ENCODE results near the gene SUSD4. TPM values are rescaled to one million over a fixed set of nuclear protein-coding genes. Genes with fewer than 3 reads are reported as not detected.

The SUSD4 gene
- total RNA-seq, 4 donors from 2014 or later = 1.1 to 3.3 (median 1.8) TPM

GRCh38 chr1:223308136-223308535 lies 55.8 kb downstream of the SUSD4 start:
- H3K4me3 ChIP-seq = no peak overlapping the region
- no peaks in the 10 kb centered on the region for H3K27me3 ChIP-seq
- WGBS = 68% methylated on average over 2 of the region's 2 CpGs
- intact Hi-C loops (cut with DNase I) = no loop called here
- H3K36me3 ChIP-seq = no peaks in the 10 kb centered on the region
- H3K27ac ChIP-seq (replicated peaks in 1 of 4) = no peak overlapping the region
- no peak for DNase-seq (ENCODE audit: extremely low spot score)
- TF ChIP-seq POLR2A (IDR thresholded peaks at IDR 0.05; ENCODE audit: low read depth) (no peak), EP300 (IDR thresholded peaks at IDR 0.05) (no peak), POLR2AphosphoS5 (IDR thresholded peaks at IDR 0.05) (no peak), CTCF (IDR thresholded peaks at IDR 0.05) (no peak)
- H3K9me3 ChIP-seq = no peaks in the 10 kb centered on the region
- peaks cover 0 to 10% (median 6%) of the 10 kb centered on the region in 4 donors for H3K4me1 ChIP-seq

- intact Hi-C loops (cut with DNase I) = no loop called here
- 81% methylated on average over 5 of the region's 5 CpGs for WGBS
These were observed 56.4 kb downstream of the SUSD4 start for GRCh38 chr1:223307544-223307943.

GRCh38 chr1:223304931-223305330 lies 59.0 kb downstream of the SUSD4 start:
- intact Hi-C loops (cut with DNase I) = no loop called here
- H3K4me1 ChIP-seq = no peaks in the 10 kb centered on the region
- TF ChIP-seq POLR2A (IDR thresholded peaks at IDR 0.05; ENCODE audit: low read depth) (no peak), EP300 (IDR thresholded peaks at IDR 0.05) (no peak), CTCF (IDR thresholded peaks at IDR 0.05) (no peak), POLR2AphosphoS5 (IDR thresholded peaks at IDR 0.05) (no peak)
- no peak overlapping the region for H3K27ac ChIP-seq (replicated peaks in 1 of 4)
- H3K36me3 ChIP-seq = no peaks in the 10 kb centered on the region
- WGBS = 73% methylated on average over 1 of the region's 1 CpG
- no peaks in the 10 kb centered on the region for H3K27me3 ChIP-seq
- H3K9me3 ChIP-seq = no peaks in the 10 kb centered on the region
- no peak for DNase-seq (ENCODE audit: extremely low spot score)
- H3K4me3 ChIP-seq = no peak overlapping the region

More at GRCh38 chr1:223307544-223307943, 56.4 kb downstream of the SUSD4 start:
- DNase-seq (ENCODE audit: extremely low spot score) = no peak
- Histone ChIP-seq H3K27me3 (no peaks in the 10 kb centered on the region), H3K36me3 (no peaks in the 10 kb centered on the region), H3K27ac (replicated peaks in 1 of 4) (no peak overlapping the region), H3K4me3 (no peak overlapping the region), H3K4me1 (peaks cover 0 to 5% (median 4%) of the 10 kb centered on the region in 4 donors), H3K9me3 (no peaks in the 10 kb centered on the region)
- no peak for TF ChIP-seq CTCF (IDR thresholded peaks at IDR 0.05)
- TF ChIP-seq POLR2AphosphoS5 (IDR thresholded peaks at IDR 0.05) = no peak
- TF ChIP-seq EP300 (IDR thresholded peaks at IDR 0.05) = no peak
- no peak for TF ChIP-seq POLR2A (IDR thresholded peaks at IDR 0.05; ENCODE audit: low read depth)

GRCh38 chr1:223301371-223301770 lies 62.6 kb downstream of the SUSD4 start:
- Histone ChIP-seq H3K27me3 (no peaks in the 10 kb centered on the region), H3K4me1 (peaks cover 0 to 9% (median 7%) of the 10 kb centered on the region in 4 donors), H3K4me3 (no peak overlapping the region), H3K27ac (replicated peaks in 1 of 4) (no peak overlapping the region), H3K36me3 (no peaks in the 10 kb centered on the region), H3K9me3 (no peaks in the 10 kb centered on the region)
- TF ChIP-seq CTCF (IDR thresholded peaks at IDR 0.05) (no peak), POLR2AphosphoS5 (IDR thresholded peaks at IDR 0.05) (no peak), EP300 (IDR thresholded peaks at IDR 0.05) (no peak), POLR2A (IDR thresholded peaks at IDR 0.05; ENCODE audit: low read depth) (no peak)
- 95% methylated on average over 2 of the region's 2 CpGs for WGBS
- intact Hi-C loops (cut with DNase I) = no loop called here
- no peak for DNase-seq (ENCODE audit: extremely low spot score)

GRCh38 chr1:223299553-223299952 lies 64.4 kb downstream of the SUSD4 start:
- H3K36me3 ChIP-seq = no peaks in the 10 kb centered on the region
- WGBS = 27% methylated on average over 1 of the region's 1 CpG
- no peak for DNase-seq (ENCODE audit: extremely low spot score)
- no peak for TF ChIP-seq CTCF (IDR thresholded peaks at IDR 0.05)
- no peak for TF ChIP-seq POLR2A (IDR thresholded peaks at IDR 0.05; ENCODE audit: low read depth)
- H3K27me3 ChIP-seq = no peaks in the 10 kb centered on the region
- no peak overlapping the region for H3K4me3 ChIP-seq
- H3K9me3 ChIP-seq = no peaks in the 10 kb centered on the region
- H3K27ac ChIP-seq (replicated peaks in 1 of 4) = no peak overlapping the region
- H3K4me1 ChIP-seq = peaks cover 0 to 9% (median 7%) of the 10 kb centered on the region in 4 donors
- intact Hi-C loops (cut with DNase I) = no loop called here
